GM12878 (cell line): Measurements from ENCODE around the gene COPS7A. TPM values are rescaled to one million over a fixed set of nuclear protein-coding genes. Genes with fewer than 3 reads are reported as not detected.
A peak's percentile ranks its signal among the peaks of the same experiment; 100 is the strongest.

Experiments
- CTCF ChIP-seq, 3 experiments: IDR thresholded peaks in 2 of 3; conservative IDR thresholded peaks in 1 of 3; 2 replicates each; pipeline ENCODE4 v1.5.1; 2011; ENCODE audit warnings: low read depth in 3 of 3, low read length in 3 of 3, mild to moderate bottlenecking in 3 of 3, control low read depth in 2 of 3, moderate library complexity in 2 of 3, inconsistent platforms in 1 of 3, mixed read lengths in 1 of 3; ENCODE audit not compliant: control insufficient read depth in 2 of 3, insufficient read depth in 1 of 3; ENCODE audit errors: extremely low read depth in 1 of 3
- HDAC2 ChIP-seq: fragments of 200-600 bp; sonication (generic); IDR thresholded peaks from 2 replicates; pipeline ENCODE4 v1.6.1; 2017
- IRF4 ChIP-seq: IDR thresholded peaks from 2 replicates; pipeline ENCODE4 v1.6.1; 2011; ENCODE audit warnings: low read depth, low read length
- JUNB ChIP-seq: IDR thresholded peaks from 2 replicates; pipeline ENCODE4 v1.6.1; 2016; ENCODE audit warnings: antibody characterized with exemption, mild to moderate bottlenecking
- RAD21 ChIP-seq: IDR thresholded peaks from 2 replicates; pipeline ENCODE4 v1.6.1; 2011; ENCODE audit warnings: mild to moderate bottlenecking, low read depth, low read length, moderate library complexity; ENCODE audit not compliant: insufficient read depth
- RBBP5 ChIP-seq: fragments of 200-600 bp; sonication (generic); conservative IDR thresholded peaks from 2 replicates; pipeline ENCODE4 v1.6.1; 2016
- RCOR1 ChIP-seq: conservative IDR thresholded peaks from 2 replicates; pipeline ENCODE4 v1.6.1; 2012; ENCODE audit warnings: low read depth, low read length, improper control_type of control experiment
- RUNX3 ChIP-seq: IDR thresholded peaks from 2 replicates; pipeline ENCODE4 v1.6.1; 2012; ENCODE audit warnings: low read length, inconsistent platforms
- SPI1 ChIP-seq: IDR thresholded peaks from 2 replicates; pipeline ENCODE4 v1.6.1; 2011; ENCODE audit warnings: low read depth, mild to moderate bottlenecking, low read length, moderate library complexity, borderline replicate concordance; ENCODE audit not compliant: insufficient read depth
- SREBF2 ChIP-seq: IDR thresholded peaks from 2 replicates; pipeline ENCODE4 v1.6.1; 2012; ENCODE audit warnings: mild to moderate bottlenecking, low read length
- ZNF622 ChIP-seq: fragments of 450-650 bp; IDR thresholded peaks from 2 replicates; pipeline ENCODE4 v1.6.1; 2017; ENCODE audit warnings: mild to moderate bottlenecking, inconsistent platforms
- polyA plus RNA-seq, 11 experiments: library from polyadenylated mRNA; depleted of rRNA in 4 of 11; unstranded in 6 of 11; stranded (reverse) in 5 of 11; fragments of >200 nt; fragmentation: Nextera tagmentation in 4 of 11; fragmentation: Illumina TruSeq in 1 of 11; extraction: Ambion mirVana in 4 of 11; extraction: Trizol in 1 of 11; gene quantifications; 1 replicate in 1 of 11; 2 replicates in 10 of 11; pipeline versions ENCODE4 v1.2.1 to v1.2.3, GENCODE V29; 2011 to 2016; ENCODE audit warnings: inconsistent platforms in 2 of 11, missing spikeins in 2 of 11, low read depth in 1 of 11
- total RNA-seq, 4 experiments: library from RNA; depleted of rRNA in 3 of 4; stranded (reverse); fragments of >200 nt in 3 of 4; fragmentation: Illumina TruSeq in 1 of 4; extraction: Trizol in 1 of 4; gene quantifications; 2 replicates each; pipeline versions ENCODE4 v1.2.1 to v1.2.3, GENCODE V29; 2013 to 2021
- TF ChIP-seq, protein P1 (sequence below): fragments of 450-650 bp; IDR thresholded peaks from 2 replicates; pipeline ENCODE4 v1.6.1; 2017; ENCODE audit warnings: antibody characterized with exemption, mild to moderate bottlenecking, moderate library complexity
- TF ChIP-seq, protein P2 (sequence below): fragments of 450-650 bp; IDR thresholded peaks from 2 replicates; pipeline ENCODE4 v1.6.1; 2018; ENCODE audit warnings: borderline replicate concordance, mild to moderate bottlenecking; ENCODE audit not compliant: partially characterized antibody

The COPS7A gene
- total and polyA plus RNA-seq, 10 of the 15 experiments (the other 5 are each of a cell fraction or from before 2014, with no cell fraction given) = 25.7 to 74.0 (median 51.9) TPM

DNA sequence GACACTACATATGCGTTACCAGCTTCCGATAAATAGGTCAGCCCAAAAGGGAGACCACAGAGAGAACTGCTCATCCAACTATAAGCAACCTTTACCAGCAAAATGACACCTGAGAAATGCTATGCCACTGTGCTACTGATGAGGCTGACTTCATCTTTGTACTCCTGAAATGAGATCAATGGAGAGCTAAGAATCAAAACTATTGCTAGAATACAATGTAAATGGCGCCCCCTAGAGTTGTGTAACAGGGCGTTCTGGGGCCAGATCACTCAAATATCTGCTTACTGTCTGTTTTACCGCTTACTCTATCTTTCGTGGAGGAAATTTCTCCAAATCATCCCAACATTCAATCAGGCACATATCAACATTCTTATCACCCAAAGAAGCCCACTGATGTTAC, 39.2 kb upstream of the COPS7A start (continued):
- peak; percentile 55 to 63 (median 59); a peak in 5 of 6 replicates for TF ChIP-seq CTCF (IDR thresholded peaks at IDR 0.05 in 2 of 3, conservative IDR thresholded peaks at IDR 0.05 in 1 of 3; ENCODE audit: control insufficient read depth in 2 of 3, extremely low read depth in 1 of 3, insufficient read depth in 1 of 3, low read depth in 3 of 3, low read length in 3 of 3)
- no peak for TF ChIP-seq RCOR1
- TF ChIP-seq RUNX3 = no peak
- TF ChIP-seq IRF4 = peak; percentile 33; the same call in 1 of the 2 replicates
- no peak for TF ChIP-seq SREBF2
- TF ChIP-seq, protein P1, sequence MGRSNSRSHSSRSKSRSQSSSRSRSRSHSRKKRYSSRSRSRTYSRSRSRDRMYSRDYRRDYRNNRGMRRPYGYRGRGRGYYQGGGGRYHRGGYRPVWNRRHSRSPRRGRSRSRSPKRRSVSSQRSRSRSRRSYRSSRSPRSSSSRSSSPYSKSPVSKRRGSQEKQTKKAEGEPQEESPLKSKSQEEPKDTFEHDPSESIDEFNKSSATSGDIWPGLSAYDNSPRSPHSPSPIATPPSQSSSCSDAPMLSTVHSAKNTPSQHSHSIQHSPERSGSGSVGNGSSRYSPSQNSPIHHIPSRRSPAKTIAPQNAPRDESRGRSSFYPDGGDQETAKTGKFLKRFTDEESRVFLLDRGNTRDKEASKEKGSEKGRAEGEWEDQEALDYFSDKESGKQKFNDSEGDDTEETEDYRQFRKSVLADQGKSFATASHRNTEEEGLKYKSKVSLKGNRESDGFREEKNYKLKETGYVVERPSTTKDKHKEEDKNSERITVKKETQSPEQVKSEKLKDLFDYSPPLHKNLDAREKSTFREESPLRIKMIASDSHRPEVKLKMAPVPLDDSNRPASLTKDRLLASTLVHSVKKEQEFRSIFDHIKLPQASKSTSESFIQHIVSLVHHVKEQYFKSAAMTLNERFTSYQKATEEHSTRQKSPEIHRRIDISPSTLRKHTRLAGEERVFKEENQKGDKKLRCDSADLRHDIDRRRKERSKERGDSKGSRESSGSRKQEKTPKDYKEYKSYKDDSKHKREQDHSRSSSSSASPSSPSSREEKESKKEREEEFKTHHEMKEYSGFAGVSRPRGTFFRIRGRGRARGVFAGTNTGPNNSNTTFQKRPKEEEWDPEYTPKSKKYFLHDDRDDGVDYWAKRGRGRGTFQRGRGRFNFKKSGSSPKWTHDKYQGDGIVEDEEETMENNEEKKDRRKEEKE = no peak
- no peak for TF ChIP-seq SPI1
- no peak for TF ChIP-seq RBBP5
- no peak for TF ChIP-seq HDAC2
- no peak for TF ChIP-seq ZNF622
- TF ChIP-seq RAD21 = peak; percentile 59
- TF ChIP-seq, protein P2, sequence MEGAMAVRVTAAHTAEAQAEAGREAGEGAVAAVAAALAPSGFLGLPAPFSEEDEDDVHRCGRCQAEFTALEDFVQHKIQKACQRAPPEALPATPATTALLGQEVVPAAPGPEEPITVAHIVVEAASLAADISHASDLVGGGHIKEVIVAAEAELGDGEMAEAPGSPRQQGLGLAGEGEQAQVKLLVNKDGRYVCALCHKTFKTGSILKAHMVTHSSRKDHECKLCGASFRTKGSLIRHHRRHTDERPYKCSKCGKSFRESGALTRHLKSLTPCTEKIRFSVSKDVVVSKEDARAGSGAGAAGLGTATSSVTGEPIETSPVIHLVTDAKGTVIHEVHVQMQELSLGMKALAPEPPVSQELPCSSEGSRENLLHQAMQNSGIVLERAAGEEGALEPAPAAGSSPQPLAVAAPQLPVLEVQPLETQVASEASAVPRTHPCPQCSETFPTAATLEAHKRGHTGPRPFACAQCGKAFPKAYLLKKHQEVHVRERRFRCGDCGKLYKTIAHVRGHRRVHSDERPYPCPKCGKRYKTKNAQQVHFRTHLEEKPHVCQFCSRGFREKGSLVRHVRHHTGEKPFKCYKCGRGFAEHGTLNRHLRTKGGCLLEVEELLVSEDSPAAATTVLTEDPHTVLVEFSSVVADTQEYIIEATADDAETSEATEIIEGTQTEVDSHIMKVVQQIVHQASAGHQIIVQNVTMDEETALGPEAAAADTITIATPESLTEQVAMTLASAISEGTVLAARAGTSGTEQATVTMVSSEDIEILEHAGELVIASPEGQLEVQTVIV = no peak
- peak; percentile 9; the same call in 1 of the 2 replicates for TF ChIP-seq JUNB
- TF ChIP-seq, all 136 proteins: peak for 6
